NCI-H69 (cell line): ENCODE results near the gene SLC10A3.

Experiments
- DNase-seq: peaks from one replicate; lab custom pipeline; 2025; lab: John Stamatoyannopoulos, UW

The SLC10A3 gene

DNA sequence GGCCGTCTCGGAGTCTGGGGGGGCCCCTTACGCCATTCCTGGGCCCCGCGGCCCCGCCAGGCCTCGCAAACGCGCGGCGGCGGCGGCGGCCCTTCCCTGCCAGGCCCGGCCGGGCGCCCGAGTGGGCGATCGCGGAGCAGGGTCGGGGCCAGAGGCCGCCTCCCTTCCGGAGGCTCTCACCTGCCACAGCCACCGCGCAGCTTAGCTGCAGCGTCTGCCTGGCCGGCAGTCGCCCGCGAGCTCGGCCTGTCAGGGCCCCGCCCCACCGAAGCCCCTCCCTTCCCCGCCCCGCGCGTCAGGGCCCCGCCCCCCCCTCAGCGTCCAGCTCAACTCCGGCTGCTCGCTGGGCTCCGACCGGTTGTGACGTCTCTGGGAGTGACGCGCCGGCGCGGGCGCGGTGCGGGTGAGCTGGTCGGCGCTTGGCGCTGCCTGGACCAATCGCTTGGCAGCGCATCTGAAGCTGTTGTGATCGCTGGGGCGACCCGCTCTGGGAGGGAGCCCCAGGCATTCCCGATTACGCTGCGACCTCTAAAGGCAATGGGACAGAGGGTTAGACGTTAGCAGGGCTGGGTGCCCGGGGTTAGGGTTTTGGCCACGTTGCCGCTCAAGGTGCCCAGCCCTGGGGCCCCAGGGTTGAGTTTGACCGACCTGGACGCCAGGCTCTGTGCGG is at the start of gene SLC10A3:
Gene SLC10A3, minus strand, starts transcription at position 216 of the 670 bp plus-strand sequence. CDS start 1,689 bp downstream, outside the sequence.
- DNase-seq: peak; percentile 95

GRCh38 chrX:154539077-154539476 is 48.6 kb upstream of the SLC10A3 start:
- DNase-seq: no peak

GRCh38 chrX:154535892-154536291 is 45.5 kb upstream of the SLC10A3 start:
- DNase-seq: no peak

DNA sequence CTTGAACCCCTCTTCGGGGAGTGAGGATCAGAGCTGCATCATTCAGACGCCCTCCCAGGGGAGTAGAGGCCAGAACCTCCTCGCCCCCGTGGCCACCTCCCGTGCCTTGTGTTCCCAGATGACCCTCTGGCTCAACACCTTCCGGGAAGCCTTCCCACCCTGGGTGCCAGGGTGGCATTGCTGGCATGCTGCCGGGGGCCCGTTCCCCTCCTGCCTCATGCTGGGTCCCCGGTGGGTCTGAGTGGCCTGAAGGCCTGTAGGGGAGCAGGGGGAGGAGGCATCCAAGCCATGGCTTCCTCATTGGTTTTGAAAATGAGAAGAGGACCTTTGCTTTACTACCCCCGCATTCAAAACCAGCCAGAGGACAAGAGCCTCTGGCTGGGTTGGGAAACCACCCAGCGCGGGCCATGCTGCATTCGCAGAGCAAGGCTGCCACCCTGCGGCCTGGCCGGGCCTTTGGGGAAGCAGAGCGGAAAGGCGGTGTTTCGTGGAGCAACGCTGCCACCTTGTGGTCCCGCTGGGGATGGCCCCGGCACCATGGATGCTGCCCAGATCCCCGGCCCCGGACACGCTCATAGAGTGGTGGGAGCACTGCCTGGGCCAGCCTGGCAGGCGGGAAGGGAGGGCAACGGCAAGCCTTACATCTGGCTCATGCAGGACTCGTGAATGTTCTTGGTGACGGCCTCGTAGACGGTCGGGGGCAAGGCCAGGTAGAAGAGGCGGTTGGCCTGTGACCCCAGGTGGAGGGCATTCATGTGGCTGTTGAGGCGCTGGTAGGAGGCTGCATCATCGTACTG is 44.3 kb upstream of the SLC10A3 start:
- peak; percentile 83 for DNase-seq

DNA sequence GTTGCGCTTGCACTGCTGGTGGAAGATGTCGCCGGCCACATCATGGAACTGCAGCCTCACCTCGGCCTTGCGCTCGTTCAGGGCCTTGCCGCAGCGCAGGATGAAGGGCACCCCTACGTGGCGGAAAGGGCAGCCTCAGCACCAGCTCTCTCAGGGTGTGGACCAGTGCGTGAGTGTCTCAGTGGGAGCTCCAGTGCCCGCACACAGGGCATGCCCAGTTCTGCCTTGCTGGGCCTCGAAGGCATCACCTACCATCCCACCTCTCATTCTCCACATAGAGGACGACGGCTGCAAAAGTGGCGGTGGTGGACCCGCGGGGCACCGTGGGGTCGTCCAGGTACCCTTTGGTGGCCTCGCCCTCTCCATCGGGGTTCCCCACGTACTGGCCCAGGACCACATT is 42.3 kb upstream of the SLC10A3 start:
- DNase-seq: no peak

DNA sequence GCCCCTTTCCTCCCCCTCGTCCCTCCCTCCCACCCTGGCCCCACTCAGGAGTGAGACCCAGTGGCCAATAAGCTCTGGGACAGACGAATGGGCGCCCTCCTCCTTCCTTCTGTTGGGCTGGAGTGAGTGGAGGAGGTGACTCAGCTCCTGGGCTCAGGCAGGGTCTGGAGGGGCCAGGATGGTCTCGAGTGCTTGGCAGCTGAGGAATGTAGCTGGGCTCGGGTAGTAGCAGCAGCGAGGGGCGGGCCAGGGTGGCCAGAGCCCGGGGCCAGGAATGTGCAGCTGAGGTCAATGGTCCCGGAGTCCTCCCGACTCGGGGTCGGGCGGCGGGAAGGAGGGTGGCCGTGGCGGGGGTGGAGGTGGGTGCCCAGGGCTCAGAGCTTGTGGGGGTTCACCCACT is 41.2 kb upstream of the SLC10A3 start:
- no peak for DNase-seq

GRCh38 chrX:154530286-154530685 is 39.9 kb upstream of the SLC10A3 start:
- DNase-seq: no peak

DNA sequence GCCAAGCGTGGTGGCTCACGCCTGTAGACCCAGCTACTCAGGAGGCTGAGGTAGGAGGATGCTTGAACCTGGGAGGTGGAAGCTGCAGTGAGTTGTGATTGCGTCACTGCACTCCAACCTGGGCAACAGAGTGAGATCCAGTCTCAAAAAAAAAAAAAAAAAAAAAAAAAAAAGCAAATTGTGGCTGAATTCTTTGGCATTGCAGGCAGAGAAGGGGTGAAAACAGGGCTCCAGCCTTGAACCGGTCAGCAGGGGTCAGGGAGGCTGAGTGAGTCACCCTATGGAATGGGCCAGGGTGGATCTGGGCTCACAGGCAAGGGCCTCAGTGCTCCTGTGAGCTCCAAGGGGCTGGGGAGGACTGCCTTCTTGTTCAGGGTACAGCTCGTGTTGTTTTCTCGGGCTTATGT is 38.8 kb upstream of the SLC10A3 start:
- DNase-seq: no peak

DNA sequence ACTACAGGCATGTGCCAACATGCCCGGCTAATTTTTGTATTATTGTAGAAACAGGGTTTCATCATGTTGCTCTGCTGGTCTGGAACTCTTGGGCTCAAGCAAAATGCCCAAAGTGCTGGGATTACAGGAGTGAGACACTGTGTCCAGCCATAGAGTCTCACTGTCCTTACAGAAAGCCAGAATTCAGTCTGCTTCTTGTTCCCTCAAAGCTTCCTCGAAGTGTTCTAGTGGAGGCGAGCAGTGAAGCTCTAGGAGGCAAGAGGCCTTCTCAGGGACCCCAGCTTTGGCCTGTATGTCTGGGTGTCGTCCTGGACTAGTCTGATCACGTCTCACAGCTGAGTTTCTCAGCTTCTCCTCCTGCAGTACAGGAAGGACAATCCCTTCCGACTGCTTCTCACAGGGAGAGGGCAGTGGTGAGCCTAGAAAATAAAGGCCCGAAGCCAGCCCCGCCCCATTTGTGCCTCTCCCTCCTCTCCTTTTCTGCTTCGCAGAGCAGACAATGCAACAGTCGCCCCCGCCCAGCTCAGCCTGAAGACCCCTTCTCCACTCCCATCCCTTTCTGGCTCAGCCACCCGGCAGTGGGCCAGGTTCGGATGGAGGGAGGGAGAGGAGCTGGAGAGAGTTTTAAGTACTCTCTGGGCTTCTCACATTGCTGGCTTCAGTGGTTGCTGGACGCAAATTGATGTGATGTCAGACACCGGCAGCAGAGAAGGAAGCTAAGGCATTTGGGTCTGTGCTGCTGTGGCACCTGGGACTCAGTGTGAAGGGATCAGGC is 36.7 kb upstream of the SLC10A3 start:
- DNase-seq: peak; percentile 81

DNA sequence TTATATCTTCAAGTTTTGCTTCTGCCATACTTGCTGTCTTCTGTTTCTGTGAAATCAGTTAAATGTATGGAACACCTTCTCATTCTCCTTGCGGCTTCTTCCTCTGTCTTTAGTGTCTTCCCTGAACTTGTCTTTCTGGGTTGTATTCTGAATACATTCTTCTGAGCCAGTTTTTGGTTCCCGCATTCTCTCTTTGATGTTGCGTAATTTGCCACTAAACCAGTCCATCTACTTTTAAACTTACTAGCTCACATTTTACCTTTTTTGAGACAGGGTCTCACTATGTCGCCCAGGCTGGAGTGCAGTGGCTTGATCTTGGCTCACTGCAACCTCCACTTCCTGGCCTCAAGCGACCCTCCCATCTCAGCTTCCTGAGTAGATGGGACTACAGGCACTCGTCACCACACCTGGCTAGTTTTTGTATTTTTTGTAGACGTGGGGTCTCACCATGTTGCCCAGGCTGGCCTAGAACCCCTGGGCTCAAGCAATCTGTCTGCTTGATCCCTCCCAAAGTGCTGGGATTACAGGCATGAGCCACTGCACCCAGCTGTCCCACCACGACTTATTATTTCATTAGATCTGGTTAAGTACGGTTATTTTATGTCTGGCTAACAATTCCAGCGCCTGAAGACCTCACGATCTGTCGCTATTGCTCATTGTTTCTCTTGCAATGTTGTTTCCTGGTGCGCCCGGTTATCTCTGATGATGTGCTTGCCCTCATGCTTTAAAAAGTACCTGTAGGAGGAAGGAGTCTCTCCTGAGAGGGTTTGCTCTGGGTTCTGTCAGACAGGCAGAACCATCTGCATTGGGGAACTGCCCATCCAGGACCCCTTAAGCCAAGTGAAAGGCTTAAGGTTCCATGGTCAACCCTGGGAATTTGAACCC is 35.4 kb upstream of the SLC10A3 start:
- no peak for DNase-seq

DNA sequence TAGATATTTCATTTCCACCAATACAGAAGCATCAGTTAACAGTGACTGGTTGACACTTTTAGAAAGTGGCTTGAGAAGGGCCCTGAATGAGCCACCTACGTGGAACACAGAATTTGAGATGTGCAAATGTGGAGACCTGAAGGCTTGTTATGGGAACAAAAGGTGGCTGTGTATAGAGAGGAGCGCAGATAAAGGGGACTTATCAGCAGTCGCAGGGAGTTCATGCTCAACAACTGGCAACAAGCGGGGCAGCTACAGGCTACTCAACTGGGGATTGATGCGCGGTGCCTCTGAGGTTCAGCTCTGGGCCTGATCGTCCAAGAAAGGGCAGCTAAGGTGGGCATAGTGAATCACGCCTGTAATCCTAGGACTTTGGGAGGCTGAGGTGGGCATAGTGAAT is 29.0 kb upstream of the SLC10A3 start:
- DNase-seq: no peak

DNA sequence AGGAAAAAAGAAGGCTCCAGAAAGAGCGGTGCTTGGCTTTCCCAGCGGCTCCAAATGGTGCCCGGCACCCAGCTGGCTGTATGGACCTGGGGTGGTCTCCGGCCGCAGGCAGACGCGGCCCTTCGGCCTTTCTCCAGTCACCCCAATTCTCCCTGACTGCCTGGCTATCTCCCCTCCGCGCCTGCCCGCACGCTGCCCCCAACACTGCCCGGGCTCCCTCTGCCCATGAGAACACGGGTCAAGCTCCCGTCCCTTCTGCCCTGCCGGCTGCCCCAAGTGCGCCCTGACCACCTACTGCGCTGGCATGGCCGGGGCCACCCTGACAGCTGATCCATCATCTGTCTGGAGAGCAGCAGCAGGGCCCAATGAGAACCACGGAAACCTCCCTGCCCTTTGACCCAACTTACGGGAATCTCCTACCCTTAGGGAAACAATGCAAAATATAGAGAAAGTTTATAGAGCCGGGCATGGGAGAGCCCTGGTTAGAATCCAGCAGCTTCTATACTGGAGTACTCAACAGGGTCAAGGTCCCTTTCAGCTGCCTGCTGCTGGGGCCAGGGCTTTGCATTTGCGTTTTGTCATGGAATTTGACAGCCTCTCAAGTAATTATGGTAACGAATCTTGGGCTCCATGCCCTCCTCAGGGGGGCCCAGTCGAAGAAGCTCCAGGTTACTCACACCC is 26.8 kb upstream of the SLC10A3 start:
- DNase-seq: no peak

DNA sequence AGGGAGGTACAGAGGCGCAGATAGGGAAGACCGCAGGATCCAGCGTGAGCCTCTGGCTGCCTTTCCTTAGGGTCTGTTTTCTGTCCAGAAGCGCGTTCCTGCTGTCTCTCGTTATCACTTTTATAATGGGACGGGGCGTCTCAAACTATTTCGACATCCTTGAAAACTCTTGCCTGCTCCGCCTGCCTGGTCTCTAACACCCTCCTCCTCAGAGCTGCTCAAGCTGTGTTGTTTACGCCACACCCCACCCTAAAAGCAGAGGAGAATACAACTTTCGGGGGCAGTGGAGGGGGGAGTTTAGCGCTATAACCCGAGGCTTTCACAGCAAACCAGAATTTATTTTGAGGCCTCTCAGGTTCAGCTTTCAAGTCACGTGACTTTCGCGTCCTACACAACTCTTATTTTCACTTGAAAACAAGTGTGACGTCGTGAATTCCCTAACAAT is 26.2 kb upstream of the SLC10A3 start:
- no peak for DNase-seq

- peak; percentile 93 for DNase-seq
Observed at GRCh38 chrX:154515966-154516655, 25.7 kb upstream of the SLC10A3 start, which contains the start of gene FAM3A. TSS of gene FAM3A (minus strand) at chrX:154516232. CDS start at chrX:154515772, 460 bp downstream.

DNA sequence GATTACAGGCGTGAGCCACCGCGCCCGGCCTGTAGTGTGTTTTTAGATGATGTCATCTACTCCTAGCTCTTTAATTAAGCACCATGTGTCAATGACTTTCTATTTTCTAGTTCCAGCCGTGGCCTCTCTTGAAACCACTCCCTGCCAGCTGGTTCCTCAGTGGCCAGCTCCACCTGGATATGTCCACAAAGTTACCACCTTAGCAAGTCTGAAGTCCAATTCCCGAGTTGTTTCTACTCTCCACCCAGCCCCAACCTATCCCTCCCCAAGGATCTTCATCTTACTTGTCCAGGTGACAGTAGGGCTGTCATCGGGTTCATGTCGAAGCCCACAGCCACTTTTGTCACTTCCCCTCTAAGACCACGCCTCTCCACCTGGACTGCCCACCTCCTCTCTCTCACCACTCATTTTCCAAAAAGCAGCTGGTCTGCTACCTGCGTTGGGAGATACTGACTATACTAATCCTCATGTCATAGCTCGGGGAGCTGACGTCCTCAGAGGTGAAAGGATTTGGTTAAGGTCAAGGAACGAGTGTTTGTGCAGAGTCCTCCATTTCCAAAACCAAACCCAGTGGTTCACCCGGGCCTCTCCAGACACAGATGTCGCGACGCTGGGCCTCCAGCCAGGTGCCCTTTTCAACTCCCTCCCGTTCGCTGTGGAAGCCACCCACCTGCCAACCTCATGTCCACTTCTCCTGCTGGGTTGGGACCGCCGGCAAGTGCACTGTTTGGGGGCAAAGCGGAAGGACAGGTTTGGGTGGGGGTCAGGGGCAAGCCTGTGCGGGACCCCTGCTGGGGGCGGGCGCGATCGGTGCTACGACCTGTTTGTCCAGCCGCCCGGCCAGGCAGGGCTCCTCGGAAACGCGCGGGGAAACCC is 24.9 kb upstream of the SLC10A3 start:
- DNase-seq: peak; percentile 55

DNA sequence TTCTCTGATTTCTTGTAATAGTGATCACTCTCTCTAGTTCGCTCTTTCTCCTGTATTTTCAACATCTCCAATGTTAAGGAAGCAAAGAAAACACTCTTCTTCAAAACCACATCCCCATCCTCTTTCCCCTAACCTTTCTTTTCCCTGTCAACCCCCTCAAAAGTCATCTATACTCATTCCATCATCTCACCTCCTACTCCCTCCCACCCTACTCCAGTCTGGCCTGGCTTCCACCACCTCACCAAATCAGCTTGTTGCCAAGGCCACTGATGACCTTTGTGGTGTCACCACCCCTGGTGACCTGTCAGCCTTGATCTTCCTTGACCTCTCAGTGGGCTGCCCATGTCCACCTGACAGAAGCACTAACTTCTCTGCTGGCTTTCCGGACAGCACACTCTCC is 23.3 kb upstream of the SLC10A3 start:
- no peak for DNase-seq

- no peak for DNase-seq
Observed at GRCh38 chrX:154512879-154513553, 22.6 kb upstream of the SLC10A3 start.

- no peak for DNase-seq
Observed at GRCh38 chrX:154511761-154512160, 21.3 kb upstream of the SLC10A3 start.

DNA sequence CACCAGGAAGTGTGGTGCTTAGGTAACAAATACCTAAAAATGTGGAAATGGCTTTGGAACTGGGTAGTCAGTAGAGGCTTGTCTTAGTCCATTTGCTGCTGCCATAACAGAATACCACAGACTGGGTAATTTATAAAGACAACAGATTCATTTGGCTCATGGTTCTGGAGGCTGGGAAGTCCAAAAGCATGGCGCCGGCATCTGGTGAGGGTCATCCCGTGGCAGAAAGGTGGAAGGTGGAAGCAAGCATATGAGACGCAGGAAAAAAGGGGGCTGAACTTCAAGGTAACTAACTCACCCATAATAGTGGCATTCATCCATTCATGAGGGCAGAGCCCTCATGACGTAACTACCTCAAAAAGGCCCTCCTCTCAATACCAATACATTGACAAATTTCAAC is 19.0 kb upstream of the SLC10A3 start:
- DNase-seq: no peak
